ENCODE results near the gene KCNC3. TPM values are rescaled to one million over a fixed set of nuclear protein-coding genes. Genes with fewer than 3 reads are reported as not detected.

The KCNC3 gene
- total RNA-seq, 2 experiments from 2014 or later = 0.39 to 0.47 TPM

GRCh38 chr19:50276370-50277063, 52.7 kb downstream of the KCNC3 start:
- DNase-seq (no peak), ATAC-seq (no peak)
- Mint-ChIP-seq H3K9me3 (ENCODE audit: insufficient read depth) (no peaks in the 10 kb centered on the region), H3K27me3 (ENCODE audit: low read depth) (no peaks in the 10 kb centered on the region), H3K27ac (no peak overlapping the region), H3K4me3 (no peak overlapping the region), H3K4me1 (ENCODE audit: low read depth) (no peaks in the 10 kb centered on the region), H3K36me3 (ENCODE audit: low read depth) (no peaks in the 10 kb centered on the region)
- ChIA-PET CTCF (no interaction called here), POLR2A (no interaction called here)

- no peaks in the 10 kb centered on the region for H3K36me3 Mint-ChIP-seq (ENCODE audit: low read depth)
- no peaks in the 10 kb centered on the region for H3K27me3 Mint-ChIP-seq (ENCODE audit: low read depth)
- ChIA-PET POLR2A (no interaction called here), CTCF (no interaction called here)
- ATAC-seq = no peak
- no peaks in the 10 kb centered on the region for H3K9me3 Mint-ChIP-seq (ENCODE audit: insufficient read depth)
- DNase-seq = no peak
- H3K4me3 Mint-ChIP-seq = no peak overlapping the region
- H3K27ac Mint-ChIP-seq = no peak overlapping the region
- no peaks in the 10 kb centered on the region for H3K4me1 Mint-ChIP-seq (ENCODE audit: low read depth)
Measured at GRCh38 chr19:50275577-50276368, 53.4 kb downstream of the KCNC3 start.

- POLR2A ChIA-PET = no interaction called here
- Mint-ChIP-seq H3K36me3 (ENCODE audit: low read depth) (no peaks in the 10 kb centered on the region), H3K27ac (no peak overlapping the region), H3K4me1 (ENCODE audit: low read depth) (no peaks in the 10 kb centered on the region), H3K9me3 (ENCODE audit: insufficient read depth) (no peaks in the 10 kb centered on the region), H3K4me3 (no peak overlapping the region), H3K27me3 (ENCODE audit: low read depth) (no peaks in the 10 kb centered on the region)
- DNase-seq (no peak), ATAC-seq (no peak)
- CTCF ChIA-PET = no interaction called here
Measured at GRCh38 chr19:50273821-50274220, 55.4 kb downstream of the KCNC3 start.

GRCh38 chr19:50272263-50272897, 56.8 kb downstream of the KCNC3 start:
- Mint-ChIP-seq H3K4me3 (no peak overlapping the region), H3K27me3 (ENCODE audit: low read depth) (no peaks in the 10 kb centered on the region), H3K9me3 (ENCODE audit: insufficient read depth) (no peaks in the 10 kb centered on the region), H3K36me3 (ENCODE audit: low read depth) (no peaks in the 10 kb centered on the region), H3K27ac (peak overlapping the region; percentile 35), H3K4me1 (ENCODE audit: low read depth) (no peaks in the 10 kb centered on the region)
- POLR2A ChIA-PET = interaction anchor here (0.8 kb wide), 1 partner anchor 18 kb away, joined by 3 read pairs; no protein-coding TSS in a partner anchor
- CTCF ChIA-PET = no interaction called here
- no peak for DNase-seq
- no peak for ATAC-seq

- CTCF ChIA-PET = no interaction called here
Measured at GRCh38 chr19:50269653-50270052, 59.5 kb downstream of the KCNC3 start.

GRCh38 chr19:50268501-50268900, 60.7 kb downstream of the KCNC3 start:
- Mint-ChIP-seq H3K27ac (no peak overlapping the region), H3K9me3 (ENCODE audit: insufficient read depth) (no peaks in the 10 kb centered on the region), H3K27me3 (ENCODE audit: low read depth) (no peaks in the 10 kb centered on the region), H3K4me1 (ENCODE audit: low read depth) (no peaks in the 10 kb centered on the region), H3K4me3 (no peak overlapping the region), H3K36me3 (ENCODE audit: low read depth) (no peaks in the 10 kb centered on the region)
- POLR2A ChIA-PET = no interaction called here
- CTCF ChIA-PET = no interaction called here
- no peak for ATAC-seq
- no peak for DNase-seq

More at GRCh38 chr19:50269653-50270052, 59.5 kb downstream of the KCNC3 start:
- no peaks in the 10 kb centered on the region for H3K36me3 Mint-ChIP-seq (ENCODE audit: low read depth)
- DNase-seq = no peak
- H3K4me1 Mint-ChIP-seq (ENCODE audit: low read depth) = no peaks in the 10 kb centered on the region
- H3K4me3 Mint-ChIP-seq = no peak overlapping the region
- H3K27me3 Mint-ChIP-seq (ENCODE audit: low read depth) = no peaks in the 10 kb centered on the region
- H3K9me3 Mint-ChIP-seq (ENCODE audit: insufficient read depth) = no peaks in the 10 kb centered on the region
- no peak for ATAC-seq
- no peak overlapping the region for H3K27ac Mint-ChIP-seq
- POLR2A ChIA-PET = no interaction called here

- H3K27ac Mint-ChIP-seq = no peak overlapping the region
- H3K36me3 Mint-ChIP-seq (ENCODE audit: low read depth) = no peaks in the 10 kb centered on the region
- no peaks in the 10 kb centered on the region for H3K4me1 Mint-ChIP-seq (ENCODE audit: low read depth)
- ChIA-PET CTCF (no interaction called here), POLR2A (no interaction called here)
- ATAC-seq (no peak), DNase-seq (no peak)
- H3K4me3 Mint-ChIP-seq = no peak overlapping the region
- no peaks in the 10 kb centered on the region for H3K27me3 Mint-ChIP-seq (ENCODE audit: low read depth)
- no peaks in the 10 kb centered on the region for H3K9me3 Mint-ChIP-seq (ENCODE audit: insufficient read depth)
Measured at GRCh38 chr19:50268041-50268440, 61.1 kb downstream of the KCNC3 start.

GRCh38 chr19:50266896-50267295, 62.3 kb downstream of the KCNC3 start:
- Mint-ChIP-seq H3K27ac (no peak overlapping the region), H3K4me1 (ENCODE audit: low read depth) (no peaks in the 10 kb centered on the region), H3K4me3 (no peak overlapping the region), H3K36me3 (ENCODE audit: low read depth) (no peaks in the 10 kb centered on the region), H3K9me3 (ENCODE audit: insufficient read depth) (no peaks in the 10 kb centered on the region), H3K27me3 (ENCODE audit: low read depth) (no peaks in the 10 kb centered on the region)
- ChIA-PET CTCF (no interaction called here), POLR2A (no interaction called here)
- DNase-seq (peak; percentile 25), ATAC-seq (peak; percentile 53)

- DNase-seq (no peak), ATAC-seq (no peak)
- POLR2A ChIA-PET = no interaction called here
- Mint-ChIP-seq H3K36me3 (ENCODE audit: low read depth) (no peaks in the 10 kb centered on the region), H3K4me1 (ENCODE audit: low read depth) (no peaks in the 10 kb centered on the region), H3K27ac (no peak overlapping the region), H3K4me3 (no peak overlapping the region), H3K9me3 (ENCODE audit: insufficient read depth) (no peaks in the 10 kb centered on the region), H3K27me3 (ENCODE audit: low read depth) (no peaks in the 10 kb centered on the region)
- CTCF ChIA-PET = no interaction called here
Measured at GRCh38 chr19:50266041-50266440, 63.1 kb downstream of the KCNC3 start.

- Mint-ChIP-seq H3K4me3 (no peak overlapping the region), H3K36me3 (ENCODE audit: low read depth) (no peaks in the 10 kb centered on the region), H3K27me3 (ENCODE audit: low read depth) (no peaks in the 10 kb centered on the region), H3K9me3 (ENCODE audit: insufficient read depth) (no peaks in the 10 kb centered on the region), H3K27ac (no peak overlapping the region), H3K4me1 (ENCODE audit: low read depth) (no peaks in the 10 kb centered on the region)
- ATAC-seq = no peak
- no peak for DNase-seq
- POLR2A ChIA-PET = no interaction called here
- CTCF ChIA-PET = no interaction called here
Measured at GRCh38 chr19:50264483-50265186, 64.5 kb downstream of the KCNC3 start.

GRCh38 chr19:50263176-50263575, 66.0 kb downstream of the KCNC3 start:
- Mint-ChIP-seq H3K4me1 (ENCODE audit: low read depth) (no peaks in the 10 kb centered on the region), H3K27ac (no peak overlapping the region), H3K36me3 (ENCODE audit: low read depth) (no peaks in the 10 kb centered on the region), H3K27me3 (ENCODE audit: low read depth) (no peaks in the 10 kb centered on the region), H3K9me3 (ENCODE audit: insufficient read depth) (no peaks in the 10 kb centered on the region), H3K4me3 (no peak overlapping the region)
- CTCF ChIA-PET = no interaction called here
- POLR2A ChIA-PET = no interaction called here
- ATAC-seq = no peak
- DNase-seq = no peak
